Subcutaneous abdominal adipose tissue (tissue), 5 donors: ENCODE measurements around the gene RAPGEF5.

ENCODE experiments used
- H3K27ac ChIP-seq: one replicate; pipeline ENCODE4 v1.7.0; 2013; ENCODE audit warnings: low read depth, mild to moderate bottlenecking, inconsistent platforms, low read length, moderate library complexity
- H3K27me3 ChIP-seq, 5 donors: one replicate each; pipeline ENCODE4 v1.7.0; 2013; ENCODE audit warnings: low read length in 5 of 5, inconsistent platforms in 1 of 5; ENCODE audit not compliant: control insufficient read depth in 5 of 5, insufficient read depth in 4 of 5
- H3K36me3 ChIP-seq, 5 donors: one replicate each; pipeline ENCODE4 v1.7.0; 2013; ENCODE audit warnings: low read length in 5 of 5; ENCODE audit not compliant: control insufficient read depth in 5 of 5, insufficient read depth in 5 of 5
- H3K4me1 ChIP-seq, 5 donors: one replicate each; pipeline ENCODE4 v1.7.0; 2013; ENCODE audit warnings: low read length in 5 of 5, mild to moderate bottlenecking in 3 of 5, moderate library complexity in 1 of 5; ENCODE audit not compliant: control insufficient read depth in 5 of 5, insufficient read depth in 5 of 5
- H3K4me3 ChIP-seq, 5 donors: one replicate each; pipeline ENCODE4 v1.7.0; 2013; ENCODE audit warnings: low read length in 5 of 5, low read depth in 1 of 5
- H3K9ac ChIP-seq, 5 donors: one replicate each; pipeline ENCODE4 v1.7.0; 2013; ENCODE audit warnings: low read length in 5 of 5, mild to moderate bottlenecking in 4 of 5, moderate library complexity in 3 of 5
- H3K9me3 ChIP-seq, 5 donors: one replicate each; pipeline ENCODE4 v1.7.0; 2013; ENCODE audit warnings: low read length in 5 of 5; ENCODE audit not compliant: control insufficient read depth in 5 of 5
- donor health status: healthy.
- donor health status: healthy.
- donor health status: healthy.
- donor health status: healthy.
- donor health status: healthy.

Gene RAPGEF5

GRCh38 chr7:22275661-22276060, 81.3 kb downstream of the RAPGEF5 start:
- Histone ChIP-seq H3K9me3 (no peaks in the 10 kb centered on the region), H3K4me3 (no peak overlapping the region), H3K27ac (no peak overlapping the region), H3K9ac (no peak overlapping the region), H3K27me3 (no peaks in the 10 kb centered on the region), H3K36me3 (no peaks in the 10 kb centered on the region), H3K4me1 (peaks cover 0 to 9% (median 0%) of the 10 kb centered on the region in 5 donors)

- peaks cover 0 to 9% (median 0%) of the 10 kb centered on the region in 5 donors for H3K4me1 ChIP-seq
- no peaks in the 10 kb centered on the region for H3K9me3 ChIP-seq
- no peak overlapping the region for H3K9ac ChIP-seq
- H3K27me3 ChIP-seq, result no peaks in the 10 kb centered on the region
- H3K27ac ChIP-seq, result no peak overlapping the region
- H3K36me3 ChIP-seq, result no peaks in the 10 kb centered on the region
- H3K4me3 ChIP-seq, result no peak overlapping the region
Measured at GRCh38 chr7:22271311-22271710, 85.6 kb downstream of the RAPGEF5 start.

- Histone ChIP-seq H3K9me3 (no peaks in the 10 kb centered on the region), H3K36me3 (no peaks in the 10 kb centered on the region), H3K27me3 (no peaks in the 10 kb centered on the region), H3K4me1 (peaks cover 0 to 9% (median 0%) of the 10 kb centered on the region in 5 donors), H3K9ac (no peak overlapping the region), H3K4me3 (no peak overlapping the region), H3K27ac (no peak overlapping the region)
Measured at GRCh38 chr7:22270371-22270770, 86.6 kb downstream of the RAPGEF5 start.

- Histone ChIP-seq H3K4me1 (peaks cover 0 to 9% (median 0%) of the 10 kb centered on the region in 5 donors), H3K36me3 (no peaks in the 10 kb centered on the region), H3K9me3 (no peaks in the 10 kb centered on the region), H3K9ac (no peak overlapping the region), H3K27me3 (no peaks in the 10 kb centered on the region), H3K27ac (no peak overlapping the region), H3K4me3 (no peak overlapping the region)
Measured at GRCh38 chr7:22269963-22270362, 87.0 kb downstream of the RAPGEF5 start.

GRCh38 chr7:22268884-22269421, 88.0 kb downstream of the RAPGEF5 start:
- no peaks in the 10 kb centered on the region for H3K27me3 ChIP-seq
- H3K27ac ChIP-seq, result no peak overlapping the region
- peaks cover 0 to 9% (median 0%) of the 10 kb centered on the region in 5 donors for H3K4me1 ChIP-seq
- H3K9me3 ChIP-seq, result no peaks in the 10 kb centered on the region
- H3K9ac ChIP-seq, result no peak overlapping the region
- no peak overlapping the region for H3K4me3 ChIP-seq
- no peaks in the 10 kb centered on the region for H3K36me3 ChIP-seq

- peaks cover 0 to 9% (median 0%) of the 10 kb centered on the region in 5 donors for H3K4me1 ChIP-seq
Measured at GRCh38 chr7:22267930-22268615, 88.9 kb downstream of the RAPGEF5 start.

GRCh38 chr7:22262538-22262937, 94.4 kb downstream of the RAPGEF5 start:
- H3K4me3 ChIP-seq, result no peak overlapping the region
- H3K27me3 ChIP-seq, result no peaks in the 10 kb centered on the region
- H3K4me1 ChIP-seq, result no peaks in the 10 kb centered on the region
- no peak overlapping the region for H3K9ac ChIP-seq
- no peaks in the 10 kb centered on the region for H3K36me3 ChIP-seq
- no peaks in the 10 kb centered on the region for H3K9me3 ChIP-seq
- H3K27ac ChIP-seq, result no peak overlapping the region

More at GRCh38 chr7:22267930-22268615, 88.9 kb downstream of the RAPGEF5 start:
- Histone ChIP-seq H3K9me3 (no peaks in the 10 kb centered on the region), H3K27ac (no peak overlapping the region), H3K9ac (no peak overlapping the region), H3K27me3 (no peaks in the 10 kb centered on the region), H3K36me3 (no peaks in the 10 kb centered on the region), H3K4me3 (no peak overlapping the region)

GRCh38 chr7:22256541-22257096, 100.3 kb downstream of the RAPGEF5 start:
- Histone ChIP-seq H3K9ac (no peak overlapping the region), H3K36me3 (no peaks in the 10 kb centered on the region), H3K4me3 (no peak overlapping the region), H3K27ac (no peak overlapping the region), H3K27me3 (no peaks in the 10 kb centered on the region), H3K4me1 (peaks cover 0 to 8% (median 0%) of the 10 kb centered on the region in 5 donors), H3K9me3 (no peaks in the 10 kb centered on the region)

- H3K4me3 ChIP-seq, result no peak overlapping the region
- H3K4me1 ChIP-seq, result peaks cover 0 to 11% (median 0%) of the 10 kb centered on the region in 5 donors
- H3K27ac ChIP-seq, result no peak overlapping the region
- H3K36me3 ChIP-seq, result no peaks in the 10 kb centered on the region
- no peaks in the 10 kb centered on the region for H3K27me3 ChIP-seq
- no peaks in the 10 kb centered on the region for H3K9me3 ChIP-seq
- no peak overlapping the region for H3K9ac ChIP-seq
Measured at GRCh38 chr7:22255834-22256233, 101.1 kb downstream of the RAPGEF5 start.

- H3K9ac ChIP-seq, result no peak overlapping the region
- no peak overlapping the region for H3K4me3 ChIP-seq
- no peak overlapping the region for H3K27ac ChIP-seq
Measured at GRCh38 chr7:22255342-22255741, 101.6 kb downstream of the RAPGEF5 start.

More at GRCh38 chr7:22255342-22255741, 101.6 kb downstream of the RAPGEF5 start:
- H3K4me1 ChIP-seq, result peaks cover 0 to 11% (median 0%) of the 10 kb centered on the region in 5 donors
- H3K9me3 ChIP-seq, result no peaks in the 10 kb centered on the region
- no peaks in the 10 kb centered on the region for H3K36me3 ChIP-seq
- H3K27me3 ChIP-seq, result no peaks in the 10 kb centered on the region
